Parathyroid adenoma (tissue), 2 donors: ENCODE data around the gene UPK1B.

Source experiments
- H2AFZ ChIP-seq: fragments of 300-600 bp; sonication (generic); one replicate; pipeline ENCODE4 v1.7.0; 2017; ENCODE audit warnings: antibody characterized with exemption, mild to moderate bottlenecking
- H3K27ac ChIP-seq: fragments of 300-600 bp; sonication (generic); one replicate; pipeline ENCODE4 v1.7.0; 2017
- H3K27me3 ChIP-seq: fragments of 300-600 bp; sonication (generic); one replicate; pipeline ENCODE4 v1.7.0; 2017; ENCODE audit warnings: low read length; ENCODE audit not compliant: control insufficient read depth, insufficient read depth
- H3K36me3 ChIP-seq: fragments of 300-600 bp; sonication (generic); one replicate; pipeline ENCODE4 v1.7.0; 2017; ENCODE audit warnings: low read length; ENCODE audit not compliant: control insufficient read depth, insufficient read depth
- H3K4me1 ChIP-seq: fragments of 300-600 bp; sonication (generic); one replicate; pipeline ENCODE4 v1.7.0; 2017; ENCODE audit warnings: control low read depth
- H3K4me2 ChIP-seq: fragments of 300-600 bp; sonication (generic); one replicate; pipeline ENCODE4 v1.7.0; 2017; ENCODE audit warnings: low read length
- H3K4me3 ChIP-seq: fragments of 300-600 bp; sonication (generic); one replicate; pipeline ENCODE4 v1.7.0; 2017; ENCODE audit warnings: low read depth, low read length
- H3K79me2 ChIP-seq: fragments of 300-600 bp; sonication (generic); one replicate; pipeline ENCODE4 v1.7.0; 2017; ENCODE audit warnings: control low read depth
- H3K9ac ChIP-seq: fragments of 300-600 bp; sonication (generic); one replicate; pipeline ENCODE4 v1.7.0; 2017; ENCODE audit warnings: mild to moderate bottlenecking
- H3K9me3 ChIP-seq: fragments of 300-600 bp; sonication (generic); one replicate; pipeline ENCODE4 v1.7.0; 2017; ENCODE audit warnings: low read length; ENCODE audit not compliant: control insufficient read depth
- TF ChIP-seq, protein P1 (sequence below): fragments of 300-600 bp; sonication (generic); IDR thresholded peaks from one replicate; pipeline ENCODE4 v1.7.0; 2017; ENCODE audit warnings: antibody characterized with exemption, mild to moderate bottlenecking
- donor health status: primary hyperparathyroidism.

Gene UPK1B

GRCh38 chr3:119230745-119231144 lies 57.3 kb downstream of the UPK1B start:
- no peak overlapping the region for H3K27ac ChIP-seq
- TF ChIP-seq, protein P1, sequence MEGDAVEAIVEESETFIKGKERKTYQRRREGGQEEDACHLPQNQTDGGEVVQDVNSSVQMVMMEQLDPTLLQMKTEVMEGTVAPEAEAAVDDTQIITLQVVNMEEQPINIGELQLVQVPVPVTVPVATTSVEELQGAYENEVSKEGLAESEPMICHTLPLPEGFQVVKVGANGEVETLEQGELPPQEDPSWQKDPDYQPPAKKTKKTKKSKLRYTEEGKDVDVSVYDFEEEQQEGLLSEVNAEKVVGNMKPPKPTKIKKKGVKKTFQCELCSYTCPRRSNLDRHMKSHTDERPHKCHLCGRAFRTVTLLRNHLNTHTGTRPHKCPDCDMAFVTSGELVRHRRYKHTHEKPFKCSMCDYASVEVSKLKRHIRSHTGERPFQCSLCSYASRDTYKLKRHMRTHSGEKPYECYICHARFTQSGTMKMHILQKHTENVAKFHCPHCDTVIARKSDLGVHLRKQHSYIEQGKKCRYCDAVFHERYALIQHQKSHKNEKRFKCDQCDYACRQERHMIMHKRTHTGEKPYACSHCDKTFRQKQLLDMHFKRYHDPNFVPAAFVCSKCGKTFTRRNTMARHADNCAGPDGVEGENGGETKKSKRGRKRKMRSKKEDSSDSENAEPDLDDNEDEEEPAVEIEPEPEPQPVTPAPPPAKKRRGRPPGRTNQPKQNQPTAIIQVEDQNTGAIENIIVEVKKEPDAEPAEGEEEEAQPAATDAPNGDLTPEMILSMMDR = no peak

DNA sequence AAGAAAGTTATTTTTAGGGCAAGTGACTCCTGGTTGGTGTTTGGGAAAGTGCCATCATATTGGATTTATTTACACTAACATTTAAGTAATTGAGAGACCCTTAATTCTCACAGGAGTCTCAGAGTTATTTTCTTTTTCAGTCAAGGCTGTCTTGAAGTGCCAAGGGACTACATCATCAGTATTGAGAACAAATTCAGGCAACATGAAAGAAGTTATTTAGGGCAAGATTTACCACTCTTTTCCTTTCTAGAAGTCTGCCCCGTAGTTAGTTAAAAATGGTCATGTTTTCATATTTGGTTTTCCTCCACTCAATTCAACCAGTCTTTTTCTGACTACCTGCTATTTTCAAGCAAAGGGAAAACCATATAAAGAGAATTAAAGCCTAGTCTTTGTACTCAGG lies 61.2 kb downstream of the UPK1B start:
- H3K4me2 ChIP-seq = no peak overlapping the region
- H3K36me3 ChIP-seq = no peaks in the 10 kb centered on the region
- TF ChIP-seq, protein P1 = no peak
- H3K9ac ChIP-seq = no peak overlapping the region
- peaks cover 5% of the 10 kb centered on the region for H3K4me1 ChIP-seq
- H3K79me2 ChIP-seq = no peaks in the 10 kb centered on the region
- no peak overlapping the region for H3K4me3 ChIP-seq
- H2AFZ ChIP-seq = no peak overlapping the region
- no peaks in the 10 kb centered on the region for H3K27me3 ChIP-seq
- no peak overlapping the region for H3K27ac ChIP-seq
- H3K9me3 ChIP-seq = no peaks in the 10 kb centered on the region

More at GRCh38 chr3:119230745-119231144, 57.3 kb downstream of the UPK1B start:
- Histone ChIP-seq H3K4me3 (no peak overlapping the region), H2AFZ (no peak overlapping the region), H3K27me3 (no peaks in the 10 kb centered on the region), H3K4me2 (no peak overlapping the region), H3K79me2 (no peaks in the 10 kb centered on the region), H3K9ac (no peak overlapping the region), H3K9me3 (no peaks in the 10 kb centered on the region), H3K4me1 (peaks cover 5% of the 10 kb centered on the region), H3K36me3 (no peaks in the 10 kb centered on the region)

- TF ChIP-seq, protein P1 = no peak
- Histone ChIP-seq H3K9ac (no peak overlapping the region), H3K36me3 (no peaks in the 10 kb centered on the region)
Observed at GRCh38 chr3:119235151-119235550, 61.8 kb downstream of the UPK1B start.

DNA sequence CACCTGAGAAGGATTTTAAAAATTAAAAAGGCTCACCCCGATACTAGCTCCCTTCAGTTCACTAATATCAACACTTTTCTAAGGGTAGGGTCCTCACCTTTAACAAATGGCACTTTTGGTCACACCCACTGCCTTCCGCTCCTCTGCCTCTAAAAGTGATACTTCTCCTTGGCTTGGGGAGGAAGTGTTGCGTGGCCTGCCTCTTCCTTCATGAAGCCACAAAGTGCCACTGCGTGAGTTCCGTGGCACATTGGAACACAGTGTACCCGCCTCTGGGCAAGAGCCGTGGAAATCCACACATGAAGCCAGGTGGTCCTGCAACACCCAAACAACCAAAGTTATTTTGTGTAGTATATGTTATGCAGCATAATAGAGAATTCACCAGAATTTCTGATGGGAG lies 63.4 kb downstream of the UPK1B start:
- Histone ChIP-seq H3K9ac (no peak overlapping the region), H3K36me3 (no peaks in the 10 kb centered on the region), H2AFZ (no peak overlapping the region), H3K9me3 (no peaks in the 10 kb centered on the region), H3K4me2 (no peak overlapping the region), H3K27me3 (no peaks in the 10 kb centered on the region), H3K4me3 (no peak overlapping the region), H3K4me1 (no peaks in the 10 kb centered on the region), H3K79me2 (no peaks in the 10 kb centered on the region), H3K27ac (no peak overlapping the region)
- TF ChIP-seq, protein P1 = no peak

More at GRCh38 chr3:119235151-119235550, 61.8 kb downstream of the UPK1B start:
- no peaks in the 10 kb centered on the region for H3K9me3 ChIP-seq
- H3K79me2 ChIP-seq = no peaks in the 10 kb centered on the region
- H3K4me1 ChIP-seq = peaks cover 4% of the 10 kb centered on the region
- H3K27ac ChIP-seq = no peak overlapping the region
- no peak overlapping the region for H3K4me3 ChIP-seq
- H3K27me3 ChIP-seq = no peaks in the 10 kb centered on the region
- no peak overlapping the region for H2AFZ ChIP-seq
- H3K4me2 ChIP-seq = no peak overlapping the region

DNA sequence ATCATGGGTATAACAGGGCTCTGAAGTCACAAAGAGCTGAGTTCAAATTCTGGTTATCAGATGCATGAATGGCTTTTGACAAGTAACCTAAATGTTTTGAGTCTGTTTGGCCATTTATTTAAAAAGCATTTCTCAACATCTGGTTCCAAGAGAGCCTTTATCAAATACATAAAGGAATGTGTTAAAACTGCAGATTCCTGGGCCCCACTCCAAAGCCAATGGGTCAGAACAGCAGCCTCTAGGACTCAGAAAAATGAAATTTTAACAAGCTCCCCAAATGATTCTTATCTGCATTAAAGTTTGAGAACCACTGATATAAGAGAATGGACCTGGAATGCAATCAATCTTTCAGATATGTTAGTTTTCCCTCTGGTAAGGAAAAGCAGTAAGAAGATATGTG lies 63.9 kb downstream of the UPK1B start:
- Histone ChIP-seq H3K36me3 (no peaks in the 10 kb centered on the region), H3K4me3 (no peak overlapping the region), H3K4me2 (no peak overlapping the region), H3K79me2 (no peaks in the 10 kb centered on the region), H3K9me3 (no peaks in the 10 kb centered on the region), H2AFZ (no peak overlapping the region), H3K9ac (no peak overlapping the region), H3K27me3 (no peaks in the 10 kb centered on the region), H3K27ac (no peak overlapping the region), H3K4me1 (no peaks in the 10 kb centered on the region)
- TF ChIP-seq, protein P1 = no peak
